Spleen (tissue), 11 donors: Measurements from ENCODE around the gene BNIPL. TPM values are rescaled to one million over a fixed set of nuclear protein-coding genes. Genes with fewer than 3 reads are reported as not detected.

Experiments used
- DNase-seq: peaks from one replicate; pipeline ENCODE4 v3.0.0-alpha.2; 2020
- H3K27ac ChIP-seq, 8 donors: fragments of 200-600 bp; sonication (generic) in 7 of 8; 1 replicate in 4 of 8; 2 replicates in 4 of 8; pipeline versions ENCODE4 v1.5.0 to v1.8.0; 2016 to 2021; ENCODE audit warnings: inconsistent platforms in 4 of 8, mild to moderate bottlenecking in 4 of 8, moderate library complexity in 1 of 8
- H3K27me3 ChIP-seq, 7 donors: fragments of 200-600 bp; sonication (generic) in 6 of 7; replicated peaks in 1 of 7; 1 replicate in 4 of 7; 2 replicates in 3 of 7; pipeline versions ENCODE4 v1.5.0 to v1.8.0; 2016 to 2021; ENCODE audit warnings: inconsistent platforms in 3 of 7, mild to moderate bottlenecking in 1 of 7
- H3K36me3 ChIP-seq, 6 donors: fragments of 200-600 bp; sonication (generic) in 5 of 6; 1 replicate in 4 of 6; 2 replicates in 2 of 6; pipeline versions ENCODE4 v1.5.0 to v1.8.0; 2016 to 2021; ENCODE audit warnings: inconsistent platforms in 2 of 6
- H3K4me1 ChIP-seq, 6 donors: fragments of 200-600 bp; sonication (generic) in 5 of 6; 1 replicate in 3 of 6; 2 replicates in 3 of 6; pipeline versions ENCODE4 v1.5.0 to v1.8.0; 2016 to 2021; ENCODE audit warnings: inconsistent platforms in 3 of 6
- H3K4me3 ChIP-seq, 8 donors: fragments of 200-600 bp; sonication (generic) in 7 of 8; 1 replicate in 4 of 8; 2 replicates in 4 of 8; pipeline versions ENCODE4 v1.5.0 to v1.8.0; 2016 to 2021; ENCODE audit warnings: inconsistent platforms in 4 of 8, mild to moderate bottlenecking in 4 of 8, moderate library complexity in 2 of 8
- H3K9me3 ChIP-seq, 8 donors: fragments of 200-600 bp; sonication (generic) in 7 of 8; 1 replicate in 4 of 8; 2 replicates in 4 of 8; pipeline versions ENCODE4 v1.5.0 to v1.8.0; 2016 to 2021; ENCODE audit warnings: inconsistent platforms in 4 of 8
- CTCF ChIP-seq, 11 experiments: fragments of 200-600 bp in 7 of 11; fragments of 450-650 bp in 4 of 11; sonication (generic) in 4 of 11; IDR thresholded peaks in 8 of 11; conservative IDR thresholded peaks in 3 of 11; 1 replicate in 7 of 11; 2 replicates in 4 of 11; pipeline versions ENCODE4 v1.4.0 to v1.8.0; 2016 to 2021; ENCODE audit warnings: antibody characterized with exemption in 11 of 11, inconsistent platforms in 4 of 11, mild to moderate bottlenecking in 1 of 11
- POLR2A ChIP-seq, 3 donors: fragments of 450-650 bp; IDR thresholded peaks; one replicate each; pipeline ENCODE4 v1.5.1; 2017; ENCODE audit warnings: antibody characterized with exemption in 3 of 3, mild to moderate bottlenecking in 1 of 3
- POLR2AphosphoS5 ChIP-seq, 3 donors: sonication (generic); formaldehyde crosslinking; IDR thresholded peaks; one replicate each; pipeline ENCODE4 v1.5.1; 2017; ENCODE audit warnings: antibody characterized with exemption in 3 of 3
- WGBS, 5 donors: extraction: QIAGEN DNeasy Blood & Tissue Kit in 3 of 5; methylation state at CpG; one replicate each; pipeline versions ENCODE4 v1.1.5 to v1.1.7; 2013 to 2018; 5-methylcytosine and 5-hydroxymethylcytosine counted together
- intact Hi-C: fragments of 100-400 bp; cut with DNase I; formaldehyde crosslinking; loops from one replicate; pipeline ENCODE4 v1.15.0; 2023; ENCODE audit warnings: low total_unique reads
- polyA plus RNA-seq, 3 donors: library from polyadenylated mRNA; stranded (reverse); fragments of 200-250 nt; gene quantifications; one replicate each; pipeline ENCODE4 v1.2.1, GENCODE V29; 2013
- total RNA-seq, 7 donors: library from RNA; depleted of rRNA in 3 of 7; stranded (reverse); fragments of >200 nt in 3 of 7; fragmentation: NEBNext Ultra II Directional in 4 of 7; extraction: Animal tissue kit (Norgen Biotek cat#: 25700) in 4 of 7; gene quantifications; one replicate each; pipeline versions ENCODE4 v1.1.0 to v1.2.1, GENCODE V29; 2016 to 2021
- donor health status: healthy with polysubstance abuse.
- donor health status: DM: no; HTN: no; CAD: no; lungs with moderate emphysema.
- donor health status: DM: no; HTN: no; CAD: no.
- donor health status: Bipolar disorder and iron deficiency.
- donor health status: healthy.
- donor health status: DM: no; HTN: no; CAD: no.
- donor health status: DM: yes; HTN: yes; CAD: no.

The BNIPL gene
- total and polyA plus RNA-seq, 10 donors = 0.33 to 1.4 (median 0.72) TPM

- Histone ChIP-seq H3K4me1 (peaks cover 0 to 35% (median 19%) of the 10 kb centered on the region in 6 donors), H3K4me3 (peak overlapping the region in 2 of 8 donors; percentile 7 to 37), H3K27ac (peak overlapping the region in 6 of 8 donors; percentile 22 to 60 (median 52)), H3K9me3 (no peaks in the 10 kb centered on the region), H3K27me3 (no peaks in the 10 kb centered on the region), H3K36me3 (peaks cover 0 to 58% (median 28%) of the 10 kb centered on the region in 6 donors)
- 50 to 73% (median 59%) methylated on average over 4 of the region's 4 CpGs for WGBS, 5 donors
- intact Hi-C loops = no loop called here
- no peak for DNase-seq
- no peak for TF ChIP-seq CTCF (IDR thresholded peaks at IDR 0.05 in 8 of 11, conservative IDR thresholded peaks at IDR 0.05 in 3 of 11)
- no peak for TF ChIP-seq POLR2A (IDR thresholded peaks at IDR 0.05)
- no peak for TF ChIP-seq POLR2AphosphoS5 (IDR thresholded peaks at IDR 0.05)
Observed at GRCh38 chr1:150995460-150995859, 40.9 kb upstream of the BNIPL start.

DNA sequence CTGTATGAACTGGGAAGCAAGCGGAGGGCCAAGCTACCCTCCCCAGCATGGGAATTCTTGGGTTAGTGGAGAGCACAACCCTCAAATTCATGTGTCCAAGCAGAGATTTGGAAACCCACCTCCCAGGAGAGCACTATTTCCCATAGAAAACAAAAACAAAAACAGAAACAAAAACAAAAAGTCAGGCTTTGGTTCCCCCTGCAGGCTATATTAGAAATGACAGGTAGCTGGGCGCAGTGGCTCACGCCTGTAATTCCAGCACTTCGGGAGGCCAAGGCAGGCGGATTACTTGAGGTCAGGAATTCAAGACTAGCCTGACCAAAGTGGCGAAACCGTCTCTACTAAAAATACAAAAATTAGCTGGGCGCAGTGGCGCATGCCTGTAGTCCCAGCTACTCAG is 40.5 kb upstream of the BNIPL start:
- Histone ChIP-seq H3K9me3 (no peaks in the 10 kb centered on the region), H3K4me3 (peak overlapping the region in 2 of 8 donors; percentile 7 to 37), H3K27me3 (no peaks in the 10 kb centered on the region), H3K27ac (peak overlapping the region in 6 of 8 donors; percentile 22 to 60 (median 52)), H3K36me3 (peaks cover 0 to 62% (median 28%) of the 10 kb centered on the region in 6 donors), H3K4me1 (peaks cover 0 to 39% (median 19%) of the 10 kb centered on the region in 6 donors)
- TF ChIP-seq POLR2AphosphoS5 (IDR thresholded peaks at IDR 0.05) = no peak
- TF ChIP-seq POLR2A (IDR thresholded peaks at IDR 0.05) = no peak
- peak; percentile 75 to 95 (median 93) for TF ChIP-seq CTCF (IDR thresholded peaks at IDR 0.05 in 8 of 11, conservative IDR thresholded peaks at IDR 0.05 in 3 of 11)
- intact Hi-C loops = no loop called here
- 39 to 49% (median 42%) methylated on average over 9 of the region's 9 CpGs for WGBS, 5 donors
- DNase-seq = no peak

DNA sequence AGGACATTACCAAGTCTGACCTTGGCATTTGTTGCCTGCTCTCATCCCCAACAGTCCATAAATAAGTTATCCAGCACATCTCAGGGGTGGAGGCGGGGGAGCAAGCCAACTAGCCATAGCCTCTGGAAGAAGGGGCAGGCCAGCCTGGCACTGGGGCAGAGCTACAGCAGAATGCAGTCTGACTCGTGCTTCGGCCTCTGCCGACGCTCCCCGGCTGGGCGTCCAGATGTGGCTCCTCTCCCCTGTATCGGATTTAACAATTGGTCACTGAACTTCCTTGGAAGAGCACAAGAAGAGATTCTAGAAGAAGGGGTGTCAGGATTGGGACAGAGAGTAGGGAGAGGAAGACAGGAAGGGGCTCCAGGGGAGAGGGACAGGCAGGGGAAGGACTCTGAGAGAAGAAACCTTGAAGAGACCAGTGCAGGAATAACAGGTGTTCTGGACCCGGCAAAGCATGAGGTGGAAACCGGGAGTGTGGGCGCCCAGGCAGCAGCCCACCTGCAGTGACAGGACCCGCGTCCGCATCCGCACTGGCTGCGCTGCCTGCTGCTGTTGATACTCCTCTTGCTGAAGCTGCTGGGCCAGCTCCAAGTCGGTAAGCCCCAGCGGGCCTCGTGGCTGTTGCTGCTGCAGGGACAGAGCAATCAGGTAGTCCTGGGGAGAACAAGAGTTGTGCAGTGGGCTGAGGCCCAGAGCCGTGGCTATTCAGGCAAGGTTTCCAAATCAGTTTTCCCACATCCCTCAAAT is 39.1 kb upstream of the BNIPL start:
- Histone ChIP-seq H3K4me1 (peaks cover 0 to 53% (median 27%) of the 10 kb centered on the region in 6 donors), H3K9me3 (no peaks in the 10 kb centered on the region), H3K27me3 (no peaks in the 10 kb centered on the region), H3K27ac (no peak overlapping the region), H3K36me3 (peaks cover 0 to 76% (median 28%) of the 10 kb centered on the region in 6 donors), H3K4me3 (no peak overlapping the region)
- no peak for TF ChIP-seq POLR2AphosphoS5 (IDR thresholded peaks at IDR 0.05)
- WGBS, 5 donors = 86 to 92% (median 90%) methylated on average over 17 to 20 of the region's 20 CpGs
- intact Hi-C loops = no loop called here
- no peak for DNase-seq

- intact Hi-C loops = no loop called here
- 59 to 90% (median 69%) methylated on average over 4 to 5 of the region's 5 CpGs for WGBS, 5 donors
- Histone ChIP-seq H3K36me3 (peaks cover 0 to 80% (median 28%) of the 10 kb centered on the region in 6 donors), H3K4me1 (peaks cover 4 to 60% (median 34%) of the 10 kb centered on the region in 6 donors), H3K27ac (no peak overlapping the region), H3K9me3 (no peaks in the 10 kb centered on the region), H3K27me3 (no peaks in the 10 kb centered on the region), H3K4me3 (no peak overlapping the region)
- TF ChIP-seq CTCF (IDR thresholded peaks at IDR 0.05 in 8 of 11, conservative IDR thresholded peaks at IDR 0.05 in 3 of 11) = no peak
- no peak for TF ChIP-seq POLR2AphosphoS5 (IDR thresholded peaks at IDR 0.05)
- TF ChIP-seq POLR2A (IDR thresholded peaks at IDR 0.05) = no peak
- DNase-seq = no peak
Observed at GRCh38 chr1:150997949-150998348, 38.4 kb upstream of the BNIPL start.
